ENCODE data around the gene ABCD3. TPM values are rescaled to one million over a fixed set of nuclear protein-coding genes. Genes with fewer than 3 reads are reported as not detected.

Gene ABCD3
- total and polyA plus RNA-seq, 2 of the 13 experiments (the other 11 are each of a cell fraction or from before 2014, with no cell fraction given) = 27.5 to 166 TPM

GRCh38 chr1:94463765-94464330 is 45.7 kb downstream of the ABCD3 start (continued):
- TF ChIP-seq ZNF576 (CRISPR knock-in tag; IDR thresholded peaks at IDR 0.05) (no peak), CENPBD1 (CRISPR knock-in tag; IDR thresholded peaks at IDR 0.05; ENCODE audit: borderline replicate concordance, low read depth) (no peak), ISX (CRISPR knock-in tag; conservative IDR thresholded peaks at IDR 0.05) (no peak), ARID2 (CRISPR knock-in tag; IDR thresholded peaks at IDR 0.05; ENCODE audit: borderline replicate concordance) (no peak), TFAP4 (IDR thresholded peaks at IDR 0.05; ENCODE audit: borderline replicate concordance, low read depth) (no peak), HMGXB4 (CRISPR knock-in tag; IDR thresholded peaks at IDR 0.05; ENCODE audit: borderline replicate concordance in 1 of 2, low read depth in 1 of 2) (0 out of 4 replicates have a peak, but pooled peaks of 1 of the 2 experiments have one; percentile 17), ZNF7 (CRISPR knock-in tag; IDR thresholded peaks at IDR 0.05) (peak; percentile 51; the same call in 1 of the 2 replicates), ZNF784 (CRISPR knock-in tag; IDR thresholded peaks at IDR 0.05; ENCODE audit: borderline replicate concordance) (no peak), SRSF4 (IDR thresholded peaks at IDR 0.05; ENCODE audit: low read depth, low read length, poor library complexity, severe bottlenecking) (no peak), ZNF83 (CRISPR knock-in tag; IDR thresholded peaks at IDR 0.05; ENCODE audit: borderline replicate concordance) (no peak), RARA (CRISPR knock-in tag; IDR thresholded peaks at IDR 0.05) (no peak), PHF5A (CRISPR knock-in tag; IDR thresholded peaks at IDR 0.05; ENCODE audit: low read depth, unreplicated experiment) (peak; percentile 60), HNRNPLL (IDR thresholded peaks at IDR 0.05; ENCODE audit: low read depth, low read length, poor library complexity, severe bottlenecking) (no peak), ZNF770 (CRISPR knock-in tag; IDR thresholded peaks at IDR 0.05) (no peak), SETDB1 (CRISPR knock-in tag; IDR thresholded peaks at IDR 0.05; ENCODE audit: borderline replicate concordance) (no peak), ZNF235 (CRISPR knock-in tag; IDR thresholded peaks at IDR 0.05; ENCODE audit: borderline replicate concordance) (no peak), ZMYM3 (CRISPR knock-in tag; IDR thresholded peaks at IDR 0.05) (no peak), ZMYM4 (CRISPR knock-in tag; IDR thresholded peaks at IDR 0.05) (peak; percentile 36; the same call in 1 of the 2 replicates), TIGD3 (CRISPR knock-in tag; IDR thresholded peaks at IDR 0.05; ENCODE audit: borderline replicate concordance) (no peak), PTBP1 (IDR thresholded peaks at IDR 0.05; ENCODE audit: low read depth, low read length, poor library complexity, severe bottlenecking) (no peak), ZNF678 (CRISPR knock-in tag; IDR thresholded peaks at IDR 0.05) (no peak)

All from HepG2 (cell line).